Ascending aorta (tissue), 2 donors: Measurements from ENCODE around the gene NFATC2. TPM values are rescaled to one million over a fixed set of nuclear protein-coding genes. Genes with fewer than 3 reads are reported as not detected.

Source experiments
- DNase-seq, 2 donors: peaks; one replicate each; pipeline ENCODE4 v3.0.0-alpha.2; 2019; ENCODE audit warnings: low spot score in 2 of 2
- H3K27ac ChIP-seq, 2 donors: fragments of 200-600 bp; sonication (generic); one replicate each; pipeline ENCODE4 v1.5.1; 2016 to 2017; ENCODE audit warnings: mild to moderate bottlenecking in 1 of 2
- H3K27me3 ChIP-seq: fragments of 200-600 bp; sonication (generic); one replicate; pipeline ENCODE4 v1.5.1; 2017
- H3K36me3 ChIP-seq, 2 donors: fragments of 200-600 bp; sonication (generic); one replicate each; pipeline ENCODE4 v1.5.1; 2016
- H3K4me1 ChIP-seq, 2 donors: fragments of 200-600 bp; sonication (generic); one replicate each; pipeline ENCODE4 v1.5.1; 2016 to 2017; ENCODE audit warnings: mild to moderate bottlenecking in 1 of 2
- H3K4me3 ChIP-seq, 2 donors: fragments of 200-600 bp; sonication (generic); one replicate each; pipeline ENCODE4 v1.5.1; 2016 to 2017; ENCODE audit warnings: mild to moderate bottlenecking in 1 of 2
- H3K9me3 ChIP-seq, 2 donors: fragments of 200-600 bp; sonication (generic); one replicate each; pipeline ENCODE4 v1.5.1; 2016
- CTCF ChIP-seq, 3 experiments: fragments of 200-600 bp in 2 of 3; fragments of 450-650 bp in 1 of 3; sonication (generic) in 2 of 3; IDR thresholded peaks; one replicate each; pipeline ENCODE4 v1.5.1; 2016 to 2019; ENCODE audit warnings: antibody characterized with exemption in 3 of 3, mild to moderate bottlenecking in 1 of 3, moderate library complexity in 1 of 3
- intact Hi-C: fragments of 100-400 bp; cut with DNase I; formaldehyde crosslinking; loops from one replicate; pipeline ENCODE4 v1.15.1; 2023
- total RNA-seq: library from RNA; depleted of rRNA; stranded (reverse); fragments of >200 nt; gene quantifications from one replicate; pipeline ENCODE4 v1.1.0, GENCODE V29; 2016

NFATC2 gene
- total RNA-seq, 1 donor from 2014 or later, result 7.9 TPM

DNA sequence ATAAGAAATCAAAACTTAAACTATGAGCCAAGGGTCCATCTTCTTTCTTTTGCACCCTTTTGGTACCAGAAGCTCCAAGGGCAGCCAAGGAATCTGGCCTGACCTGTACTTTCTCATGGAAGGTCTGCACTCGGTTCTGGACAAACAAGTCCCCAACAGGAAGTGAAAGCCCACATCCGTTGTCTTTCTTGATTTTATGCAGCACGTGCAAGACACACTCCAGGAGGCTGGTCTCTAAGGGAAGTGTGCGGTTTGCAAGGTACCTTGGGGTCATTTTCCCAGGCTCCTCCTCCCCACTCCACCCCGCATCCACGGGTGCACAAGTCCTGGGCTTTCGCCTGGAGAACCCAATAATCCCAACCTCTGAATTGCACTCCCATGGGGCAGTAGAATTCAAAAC, 101.9 kb downstream of the NFATC2 start:
- no peaks in the 10 kb centered on the region for H3K27me3 ChIP-seq

GRCh38 chr20:51439160-51439689, 103.3 kb downstream of the NFATC2 start:
- intact Hi-C loops, result no loop called here
- H3K9me3 ChIP-seq, result no peaks in the 10 kb centered on the region
- H3K27ac ChIP-seq, result no peak overlapping the region
- H3K4me3 ChIP-seq, result no peak overlapping the region
- H3K27me3 ChIP-seq, result no peaks in the 10 kb centered on the region
- no peak for DNase-seq
- no peaks in the 10 kb centered on the region for H3K36me3 ChIP-seq
- no peak for TF ChIP-seq CTCF (IDR thresholded peaks at IDR 0.05)
- no peaks in the 10 kb centered on the region for H3K4me1 ChIP-seq

More for the DNA sequence above, 101.9 kb downstream of the NFATC2 start:
- no peaks in the 10 kb centered on the region for H3K9me3 ChIP-seq
- H3K27ac ChIP-seq, result no peak overlapping the region
- intact Hi-C loops, result loop anchor here (10.0 kb wide), 1 partner anchor 154 kb away; no protein-coding TSS in a partner anchor
- no peak overlapping the region for H3K4me3 ChIP-seq
- no peaks in the 10 kb centered on the region for H3K36me3 ChIP-seq
- no peaks in the 10 kb centered on the region for H3K4me1 ChIP-seq
- DNase-seq, result no peak
- TF ChIP-seq CTCF (IDR thresholded peaks at IDR 0.05), result no peak

- H3K9me3 ChIP-seq, result no peaks in the 10 kb centered on the region
- H3K4me1 ChIP-seq, result no peaks in the 10 kb centered on the region
- no peak overlapping the region for H3K27ac ChIP-seq
- no peak for TF ChIP-seq CTCF (IDR thresholded peaks at IDR 0.05)
- intact Hi-C loops, result no loop called here
- no peaks in the 10 kb centered on the region for H3K36me3 ChIP-seq
- H3K27me3 ChIP-seq, result no peaks in the 10 kb centered on the region
- H3K4me3 ChIP-seq, result no peak overlapping the region
- DNase-seq, result no peak
Observed at GRCh38 chr20:51438136-51438535, 104.4 kb downstream of the NFATC2 start.

- intact Hi-C loops, result no loop called here
- H3K4me1 ChIP-seq, result no peaks in the 10 kb centered on the region
- H3K27ac ChIP-seq, result no peak overlapping the region
- H3K36me3 ChIP-seq, result no peaks in the 10 kb centered on the region
- no peaks in the 10 kb centered on the region for H3K9me3 ChIP-seq
- no peak for DNase-seq
- no peaks in the 10 kb centered on the region for H3K27me3 ChIP-seq
- no peak for TF ChIP-seq CTCF (IDR thresholded peaks at IDR 0.05)
- H3K4me3 ChIP-seq, result no peak overlapping the region
Observed at GRCh38 chr20:51437182-51437924, 105.2 kb downstream of the NFATC2 start.

DNA sequence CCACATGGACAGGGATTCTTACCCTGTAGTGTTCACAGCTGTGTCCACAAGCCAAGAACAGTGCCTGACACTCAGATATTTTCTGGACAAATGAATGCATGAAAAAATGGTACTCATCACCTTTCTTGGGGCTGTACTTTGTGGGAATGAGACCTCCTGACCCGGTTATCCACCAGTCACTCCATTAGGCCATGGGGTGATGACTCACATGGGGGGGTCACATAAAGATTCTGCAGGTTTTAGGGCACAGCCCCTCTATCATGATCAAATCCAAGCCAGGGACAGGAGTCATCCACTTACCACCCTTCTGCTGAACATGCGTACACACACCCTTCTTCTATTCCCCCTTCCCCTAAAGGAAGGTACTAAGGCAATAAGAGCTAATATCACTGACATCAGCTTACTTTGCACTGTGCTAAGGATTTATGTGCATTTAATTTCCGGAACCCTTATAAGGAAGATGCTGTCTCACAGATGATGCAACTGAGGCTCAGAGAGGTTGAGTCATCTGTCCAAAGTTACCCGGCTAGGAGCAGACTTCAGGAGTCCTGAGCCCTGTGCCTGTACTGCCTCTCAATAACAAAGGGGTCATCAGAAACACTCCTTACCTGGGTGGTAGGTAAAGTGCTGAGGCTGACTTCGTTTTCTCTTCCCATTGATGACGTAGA, 107.8 kb downstream of the NFATC2 start:
- DNase-seq, result no peak
- intact Hi-C loops, result no loop called here
- no peaks in the 10 kb centered on the region for H3K9me3 ChIP-seq
- H3K27ac ChIP-seq, result no peak overlapping the region
- peaks cover 0 to 4% of the 10 kb centered on the region in 2 donors for H3K36me3 ChIP-seq
- no peak overlapping the region for H3K4me3 ChIP-seq
- no peaks in the 10 kb centered on the region for H3K4me1 ChIP-seq
- TF ChIP-seq CTCF (IDR thresholded peaks at IDR 0.05), result no peak
- H3K27me3 ChIP-seq, result no peaks in the 10 kb centered on the region
